ENCODE data around the gene IFT57. TPM values are rescaled to one million over a fixed set of nuclear protein-coding genes. Genes with fewer than 3 reads are reported as not detected.

Gene IFT57
- total RNA-seq, 1 experiment from 2014 or later: 32.1 TPM

GRCh38 chr3:108185536-108185935 lies 36.7 kb downstream of the IFT57 start:
- H3K9me3 Mint-ChIP-seq: no peaks in the 10 kb centered on the region
- no peak for ATAC-seq
- no peak overlapping the region for H3K27ac Mint-ChIP-seq
- TF ChIP-seq ZSCAN18 (CRISPR knock-in tag; IDR thresholded peaks at IDR 0.05) (no peak), NR3C1 (CRISPR knock-in tag; conservative IDR thresholded peaks at IDR 0.05; ENCODE audit: low read depth) (no peak), KAT7 (CRISPR knock-in tag; IDR thresholded peaks at IDR 0.05; ENCODE audit: borderline replicate concordance) (no peak)
- ChIA-PET CTCF (no interaction called here), POLR2A (interaction anchor here (0.7 kb wide), 1 partner anchor 607 kb away, joined by 4 read pairs; no protein-coding TSS in a partner anchor)
- DNase-seq (ENCODE audit: low spot score): no peak
- H3K27me3 Mint-ChIP-seq (ENCODE audit: low read depth): no peaks in the 10 kb centered on the region
- no peak overlapping the region for H3K4me3 Mint-ChIP-seq
- H3K36me3 Mint-ChIP-seq: peaks cover 2% of the 10 kb centered on the region
- H3K4me1 Mint-ChIP-seq: peaks cover 6% of the 10 kb centered on the region

GRCh38 chr3:108184824-108185223 lies 37.4 kb downstream of the IFT57 start:
- peaks cover 6% of the 10 kb centered on the region for H3K4me1 Mint-ChIP-seq
- no peak overlapping the region for H3K27ac Mint-ChIP-seq
- ChIA-PET CTCF (interaction anchor here (1.1 kb wide), 1 partner anchor 293 kb away, joined by 4 read pairs; no protein-coding TSS in a partner anchor), POLR2A (no interaction called here)
- DNase-seq (ENCODE audit: low spot score): no peak
- TF ChIP-seq JUN (CRISPR knock-in tag; IDR thresholded peaks at IDR 0.05): no peak
- TF ChIP-seq ZNF512 (CRISPR knock-in tag; IDR thresholded peaks at IDR 0.05; ENCODE audit: borderline replicate concordance): no peak
- no peak for TF ChIP-seq MYBL2 (CRISPR knock-in tag; IDR thresholded peaks at IDR 0.05)
- TF ChIP-seq FOXP1 (CRISPR knock-in tag; IDR thresholded peaks at IDR 0.05; ENCODE audit: borderline replicate concordance): no peak
- no peak for TF ChIP-seq E2F4 (CRISPR knock-in tag; IDR thresholded peaks at IDR 0.05; ENCODE audit: borderline replicate concordance, low read depth)
- no peak for TF ChIP-seq AR (CRISPR knock-in tag; IDR thresholded peaks at IDR 0.05)
- no peak for TF ChIP-seq NFATC4 (CRISPR knock-in tag; IDR thresholded peaks at IDR 0.05)
- no peak for TF ChIP-seq SOX15 (CRISPR knock-in tag; IDR thresholded peaks at IDR 0.05)
- H3K9me3 Mint-ChIP-seq: no peaks in the 10 kb centered on the region
- no peak overlapping the region for H3K4me3 Mint-ChIP-seq
- no peak for ATAC-seq
- H3K36me3 Mint-ChIP-seq: no peaks in the 10 kb centered on the region; the same call in none of the 2 replicates
- no peaks in the 10 kb centered on the region for H3K27me3 Mint-ChIP-seq (ENCODE audit: low read depth)

GRCh38 chr3:108183971-108184370 lies 38.3 kb downstream of the IFT57 start:
- no peak for TF ChIP-seq ATF3 (CRISPR knock-in tag; conservative IDR thresholded peaks at IDR 0.05)
- no peak for TF ChIP-seq ZBTB21 (CRISPR knock-in tag; IDR thresholded peaks at IDR 0.05; ENCODE audit: borderline replicate concordance)
- no peak for TF ChIP-seq GRHL2 (CRISPR knock-in tag; IDR thresholded peaks at IDR 0.05; ENCODE audit: insufficient replicate concordance, severe bottlenecking)
- TF ChIP-seq SOX15 (CRISPR knock-in tag; IDR thresholded peaks at IDR 0.05): no peak
- no peak for TF ChIP-seq ZNF281 (CRISPR knock-in tag; IDR thresholded peaks at IDR 0.05)
- no peak for ATAC-seq
- Mint-ChIP-seq H3K27me3 (ENCODE audit: low read depth) (no peaks in the 10 kb centered on the region), H3K9me3 (no peaks in the 10 kb centered on the region), H3K4me1 (peaks cover 6% of the 10 kb centered on the region), H3K27ac (no peak overlapping the region), H3K4me3 (no peak overlapping the region), H3K36me3 (no peaks in the 10 kb centered on the region; the same call in 1 of the 2 replicates)
- no peak for DNase-seq (ENCODE audit: low spot score)
- POLR2A ChIA-PET: no interaction called here
- CTCF ChIA-PET: interaction anchor here (1.1 kb wide), 1 partner anchor 294 kb away, joined by 4 read pairs; no protein-coding TSS in a partner anchor
